ENCODE measurements around the gene KCNH1.
A peak's percentile ranks its signal among the peaks of the same experiment; 100 is the strongest.

KCNH1 gene, protein sequence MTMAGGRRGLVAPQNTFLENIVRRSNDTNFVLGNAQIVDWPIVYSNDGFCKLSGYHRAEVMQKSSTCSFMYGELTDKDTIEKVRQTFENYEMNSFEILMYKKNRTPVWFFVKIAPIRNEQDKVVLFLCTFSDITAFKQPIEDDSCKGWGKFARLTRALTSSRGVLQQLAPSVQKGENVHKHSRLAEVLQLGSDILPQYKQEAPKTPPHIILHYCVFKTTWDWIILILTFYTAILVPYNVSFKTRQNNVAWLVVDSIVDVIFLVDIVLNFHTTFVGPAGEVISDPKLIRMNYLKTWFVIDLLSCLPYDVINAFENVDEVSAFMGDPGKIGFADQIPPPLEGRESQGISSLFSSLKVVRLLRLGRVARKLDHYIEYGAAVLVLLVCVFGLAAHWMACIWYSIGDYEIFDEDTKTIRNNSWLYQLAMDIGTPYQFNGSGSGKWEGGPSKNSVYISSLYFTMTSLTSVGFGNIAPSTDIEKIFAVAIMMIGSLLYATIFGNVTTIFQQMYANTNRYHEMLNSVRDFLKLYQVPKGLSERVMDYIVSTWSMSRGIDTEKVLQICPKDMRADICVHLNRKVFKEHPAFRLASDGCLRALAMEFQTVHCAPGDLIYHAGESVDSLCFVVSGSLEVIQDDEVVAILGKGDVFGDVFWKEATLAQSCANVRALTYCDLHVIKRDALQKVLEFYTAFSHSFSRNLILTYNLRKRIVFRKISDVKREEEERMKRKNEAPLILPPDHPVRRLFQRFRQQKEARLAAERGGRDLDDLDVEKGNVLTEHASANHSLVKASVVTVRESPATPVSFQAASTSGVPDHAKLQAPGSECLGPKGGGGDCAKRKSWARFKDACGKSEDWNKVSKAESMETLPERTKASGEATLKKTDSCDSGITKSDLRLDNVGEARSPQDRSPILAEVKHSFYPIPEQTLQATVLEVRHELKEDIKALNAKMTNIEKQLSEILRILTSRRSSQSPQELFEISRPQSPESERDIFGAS

DNA sequence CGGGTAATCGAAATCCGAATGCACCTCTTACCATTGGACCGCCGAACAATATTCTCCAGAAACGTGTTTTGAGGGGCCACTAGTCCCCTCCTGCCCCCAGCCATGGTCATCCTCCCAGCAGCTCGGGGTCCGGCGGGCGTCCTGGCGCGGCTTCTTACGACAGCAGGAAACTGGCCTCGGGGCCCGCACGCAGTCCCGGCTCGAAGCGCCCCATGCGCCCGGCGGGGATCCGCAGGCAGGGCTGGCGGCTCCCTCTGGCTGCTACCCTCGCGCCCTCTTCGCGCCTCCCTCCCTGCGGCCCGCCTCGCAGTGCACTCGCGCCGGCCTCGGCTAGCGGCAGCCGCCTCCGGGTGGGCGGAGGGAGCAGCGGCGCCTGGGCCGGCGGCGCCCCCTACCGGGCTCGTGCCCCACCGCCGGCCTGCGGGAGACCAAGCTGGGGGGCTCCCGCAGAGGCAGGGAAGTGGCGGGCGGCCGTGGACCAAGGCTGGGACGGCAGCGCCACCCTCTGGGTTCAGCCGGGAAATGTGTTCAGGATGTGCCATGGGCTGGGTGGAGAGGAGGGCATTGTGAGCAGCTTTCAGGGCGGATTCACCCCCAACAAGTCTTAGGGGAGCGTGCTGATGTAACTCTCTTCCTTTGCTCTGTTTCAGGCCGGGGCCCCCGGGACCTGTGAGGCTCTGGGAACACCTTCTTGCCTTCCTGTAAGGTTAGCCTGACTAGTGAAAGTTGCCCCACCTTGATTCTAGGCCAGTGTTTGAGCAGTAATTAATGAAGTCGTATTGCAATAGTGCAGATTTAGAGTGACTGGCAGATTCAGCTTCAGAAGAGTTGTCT, at the start of gene KCNH1:
Gene KCNH1, minus strand, starts transcription at position 313 of the 834 bp plus-strand sequence. Its CDS starts 203 bp downstream, at position 110.
- FAIRE-seq, result peak; percentile 77
- DNase-seq (ENCODE audit: insufficient read length, low spot score), result peak; percentile 62

DNA sequence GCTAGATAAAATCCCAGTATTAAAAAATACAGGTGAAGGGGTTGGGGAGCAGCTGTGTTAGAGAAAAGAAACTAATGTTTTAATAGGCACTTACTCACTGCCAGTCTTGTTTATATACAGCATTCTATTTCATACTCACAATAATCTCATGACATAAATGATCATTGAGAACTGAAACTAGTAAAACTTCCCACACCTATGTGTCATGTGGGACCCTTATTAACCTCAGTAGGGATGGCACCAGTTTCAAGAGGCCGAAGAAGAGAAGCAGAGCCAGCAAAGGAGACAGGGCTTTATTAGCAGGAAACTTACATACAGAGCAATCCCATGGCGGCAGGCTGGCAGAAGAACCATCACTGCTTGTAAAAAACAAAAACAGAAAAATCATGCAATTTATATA, 48.8 kb upstream of the KCNH1 start:
- no peak for FAIRE-seq

DNA sequence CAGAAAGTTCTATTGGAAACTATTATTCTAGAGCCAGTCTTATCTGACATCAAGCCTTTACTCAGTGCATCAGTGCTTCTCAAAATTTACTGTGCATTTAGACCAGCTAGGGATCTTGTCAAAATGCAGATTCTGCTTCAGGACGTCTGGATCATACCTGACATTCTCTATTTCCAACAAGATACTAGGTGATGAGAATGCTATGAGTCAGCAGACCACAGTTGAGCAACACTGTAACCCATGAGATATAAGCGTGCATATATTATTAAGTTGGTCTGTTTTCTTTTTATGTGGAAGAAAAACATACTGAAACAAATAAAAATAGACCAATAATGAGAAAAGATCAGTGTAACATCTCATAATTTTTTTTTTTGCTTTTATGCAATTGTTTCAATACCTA, 40.4 kb upstream of the KCNH1 start:
- DNase-seq (ENCODE audit: insufficient read length, low spot score), result no peak
- FAIRE-seq, result no peak

More for the DNA sequence above, 48.8 kb upstream of the KCNH1 start:
- DNase-seq (ENCODE audit: insufficient read length, low spot score), result no peak

DNA sequence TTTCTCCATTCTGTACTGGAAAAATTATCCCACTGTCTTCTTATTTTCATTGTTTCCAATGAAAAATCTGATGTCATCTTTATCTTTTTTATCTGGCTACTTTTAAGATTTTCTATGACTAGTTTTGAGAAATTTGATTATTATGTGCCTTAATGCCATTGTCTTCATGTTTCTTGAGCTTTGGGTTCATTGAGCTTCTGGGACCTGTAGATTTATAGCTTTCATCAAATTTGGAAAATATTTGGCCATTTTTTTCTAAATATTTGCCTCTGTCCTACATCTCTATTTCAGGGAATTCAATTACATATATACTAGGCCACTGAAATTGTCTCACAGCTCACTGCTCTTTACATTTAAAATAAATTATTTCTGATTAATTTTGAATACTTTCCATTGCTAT, 38.7 kb upstream of the KCNH1 start:
- DNase-seq (ENCODE audit: insufficient read length, low spot score), result no peak
- FAIRE-seq, result no peak

DNA sequence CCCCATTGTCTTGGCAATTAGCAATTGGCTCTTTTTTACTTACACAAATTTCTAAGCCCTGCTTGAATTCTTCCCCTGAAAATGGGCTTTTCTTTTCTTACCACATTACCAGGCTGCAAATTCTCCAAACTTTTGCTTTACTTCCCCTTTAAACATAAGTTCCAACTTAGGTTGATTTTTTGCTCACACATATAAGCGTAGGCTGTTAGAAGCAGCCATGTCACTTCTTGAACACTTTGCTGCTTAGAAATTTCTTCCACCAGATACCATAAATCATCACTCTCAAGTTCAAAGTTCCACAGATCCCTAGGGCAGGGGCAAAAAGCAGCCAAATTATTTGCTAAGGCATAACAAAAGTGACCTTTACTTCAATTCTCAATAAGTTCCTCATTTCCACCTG, 35.4 kb upstream of the KCNH1 start:
- FAIRE-seq, result no peak
- no peak for DNase-seq (ENCODE audit: insufficient read length, low spot score)

DNA sequence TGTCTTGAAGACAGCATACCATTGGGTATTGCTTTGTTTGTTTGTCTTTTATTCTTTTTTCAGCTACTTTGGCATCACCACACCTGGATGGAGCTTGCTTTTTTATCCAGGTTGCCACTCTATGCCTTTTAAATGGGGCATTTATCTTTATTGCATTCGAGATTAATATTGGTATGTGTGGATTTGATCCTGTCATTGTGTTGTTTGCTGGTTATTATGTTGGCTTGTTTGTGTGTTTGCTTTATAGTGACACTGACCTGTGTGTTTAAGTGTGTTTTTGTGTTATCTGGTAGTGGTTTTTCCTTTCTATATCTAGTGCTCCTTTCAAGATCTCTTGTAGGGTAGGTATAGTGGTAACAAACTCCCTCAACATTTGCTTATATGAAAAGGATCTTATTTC, 24.9 kb upstream of the KCNH1 start:
- DNase-seq (ENCODE audit: insufficient read length, low spot score) (no peak), FAIRE-seq (no peak)

DNA sequence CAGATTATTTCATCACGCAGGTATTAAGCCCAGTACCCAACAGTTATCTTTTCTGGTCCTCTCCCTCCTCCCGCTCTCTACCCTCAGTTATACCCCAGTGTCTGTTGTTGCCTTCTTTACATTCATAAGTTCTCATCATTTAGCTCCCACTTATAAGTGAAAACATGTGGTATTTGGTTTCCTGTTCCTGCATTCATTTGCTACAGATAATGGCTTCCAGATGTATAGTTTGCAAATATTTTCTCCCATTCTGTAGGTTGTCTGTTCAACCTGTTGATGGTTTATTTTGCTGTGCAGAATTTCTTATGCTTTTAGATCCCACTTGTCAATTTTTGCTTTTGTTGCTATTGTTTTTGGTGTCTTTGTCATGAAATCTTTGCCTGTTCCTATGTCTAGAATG, 21.1 kb upstream of the KCNH1 start:
- DNase-seq (ENCODE audit: insufficient read length, low spot score), result no peak
- no peak for FAIRE-seq

DNA sequence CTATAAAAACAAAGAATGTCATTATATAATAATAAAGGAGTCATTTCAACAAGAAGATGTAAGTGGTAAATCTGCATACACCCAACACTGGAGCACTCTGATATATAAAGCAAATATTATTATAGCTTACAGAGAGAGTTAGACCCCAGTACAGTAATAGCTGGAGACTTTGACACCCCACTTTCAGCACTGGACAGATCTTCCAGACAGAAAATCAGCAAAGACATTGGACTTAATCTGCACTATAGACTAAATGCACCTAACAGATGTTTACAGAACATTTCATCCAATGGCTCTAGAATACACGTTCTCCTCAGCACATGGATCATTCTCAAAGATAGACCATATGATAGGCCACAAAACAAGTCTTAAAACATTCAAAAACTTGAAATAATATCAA, 20.0 kb upstream of the KCNH1 start:
- DNase-seq (ENCODE audit: insufficient read length, low spot score), result no peak
- no peak for FAIRE-seq

DNA sequence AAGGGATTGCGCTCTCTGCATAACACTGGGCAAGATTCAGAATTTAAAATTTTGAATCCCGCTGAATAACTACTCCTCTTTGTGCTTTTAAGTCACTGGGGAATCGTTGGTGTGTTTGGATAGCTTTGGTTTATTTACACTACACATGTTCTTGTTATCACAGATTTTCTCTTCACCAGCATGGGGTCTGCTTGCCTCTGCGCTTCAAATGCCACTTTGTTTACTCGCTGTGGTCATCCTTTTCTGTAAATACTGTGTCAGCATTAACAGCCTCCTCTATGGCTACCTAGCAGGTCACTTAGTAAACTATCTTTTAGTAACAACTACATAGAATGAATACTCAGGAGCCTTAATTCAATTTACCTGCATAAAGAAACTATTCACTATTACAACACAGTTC, 14.4 kb upstream of the KCNH1 start:
- DNase-seq (ENCODE audit: insufficient read length, low spot score) (no peak), FAIRE-seq (no peak)

DNA sequence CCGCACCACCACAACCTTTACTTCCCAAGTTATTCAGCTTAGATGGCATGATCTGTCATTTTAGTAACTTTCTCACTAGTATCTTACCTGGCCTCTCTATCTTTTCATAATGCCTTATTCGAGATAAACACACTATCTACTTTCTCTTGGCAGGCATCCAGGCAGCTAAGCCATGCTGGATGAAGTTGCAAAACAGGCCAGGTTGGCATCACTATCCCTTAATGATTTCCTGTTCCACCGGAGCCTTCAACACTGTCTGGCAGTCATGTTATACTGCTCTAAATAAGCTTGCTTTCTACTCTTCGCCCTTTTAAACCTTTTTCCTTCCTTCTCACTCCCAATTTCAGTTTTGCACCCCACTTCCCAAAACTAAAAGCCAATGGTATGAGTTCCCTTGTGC, 12.0 kb upstream of the KCNH1 start:
- DNase-seq (ENCODE audit: insufficient read length, low spot score) (no peak), FAIRE-seq (no peak)

DNA sequence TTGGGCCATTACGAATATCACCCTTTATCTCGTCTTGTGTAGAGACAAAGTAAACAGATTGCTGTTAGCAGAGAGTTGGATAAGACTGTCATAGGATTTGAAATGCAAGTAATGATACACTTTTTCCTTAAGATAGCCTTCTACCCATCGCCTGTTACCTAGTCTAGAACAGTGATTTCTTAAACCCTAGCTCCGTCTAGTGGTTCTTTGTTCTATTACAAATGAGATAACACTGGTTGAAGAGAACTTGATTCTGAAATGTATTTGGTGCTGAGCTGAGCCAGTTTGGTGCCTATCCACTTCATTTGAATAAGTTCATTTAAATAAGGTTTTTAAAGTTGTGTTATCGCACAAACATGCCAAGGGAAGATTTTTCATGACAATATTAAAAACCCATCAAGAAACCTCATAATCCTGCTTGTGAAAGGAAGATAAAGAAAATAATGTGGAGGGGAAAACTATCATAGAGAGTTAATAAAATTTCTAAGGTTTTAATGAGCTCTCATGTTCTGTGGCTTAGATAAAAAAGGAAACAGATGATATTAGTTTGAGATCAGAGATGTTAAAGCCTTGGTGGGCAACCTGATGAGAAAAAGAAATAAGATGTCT, 1.5 kb upstream of the KCNH1 start:
- no peak for DNase-seq (ENCODE audit: insufficient read length, low spot score)
- peak; percentile 88 for FAIRE-seq

DNA sequence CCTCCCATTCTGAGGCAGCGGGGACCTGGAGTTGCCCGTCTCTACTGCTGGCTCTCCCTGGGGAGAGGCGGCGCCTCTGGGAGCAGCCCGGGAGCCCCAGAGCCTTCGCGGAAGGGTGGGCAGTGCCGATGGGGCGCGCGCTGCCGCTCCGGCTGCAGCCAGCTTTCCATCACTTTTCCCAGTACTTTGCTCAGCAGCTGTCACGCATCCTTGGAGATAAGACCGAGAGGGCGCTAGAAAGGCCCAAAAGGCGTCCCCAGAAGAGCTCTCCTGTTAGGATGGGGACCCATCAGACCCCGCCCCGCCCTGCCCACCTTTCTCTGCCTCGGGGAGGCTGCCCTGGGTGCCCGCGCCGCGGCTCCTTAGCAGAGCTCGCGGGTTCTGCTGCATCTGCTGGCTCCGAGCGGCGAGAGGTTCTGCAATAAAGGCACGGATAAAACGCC, 534 bp downstream of the KCNH1 start:
- DNase-seq (ENCODE audit: insufficient read length, low spot score) (no peak), FAIRE-seq (no peak)

DNA sequence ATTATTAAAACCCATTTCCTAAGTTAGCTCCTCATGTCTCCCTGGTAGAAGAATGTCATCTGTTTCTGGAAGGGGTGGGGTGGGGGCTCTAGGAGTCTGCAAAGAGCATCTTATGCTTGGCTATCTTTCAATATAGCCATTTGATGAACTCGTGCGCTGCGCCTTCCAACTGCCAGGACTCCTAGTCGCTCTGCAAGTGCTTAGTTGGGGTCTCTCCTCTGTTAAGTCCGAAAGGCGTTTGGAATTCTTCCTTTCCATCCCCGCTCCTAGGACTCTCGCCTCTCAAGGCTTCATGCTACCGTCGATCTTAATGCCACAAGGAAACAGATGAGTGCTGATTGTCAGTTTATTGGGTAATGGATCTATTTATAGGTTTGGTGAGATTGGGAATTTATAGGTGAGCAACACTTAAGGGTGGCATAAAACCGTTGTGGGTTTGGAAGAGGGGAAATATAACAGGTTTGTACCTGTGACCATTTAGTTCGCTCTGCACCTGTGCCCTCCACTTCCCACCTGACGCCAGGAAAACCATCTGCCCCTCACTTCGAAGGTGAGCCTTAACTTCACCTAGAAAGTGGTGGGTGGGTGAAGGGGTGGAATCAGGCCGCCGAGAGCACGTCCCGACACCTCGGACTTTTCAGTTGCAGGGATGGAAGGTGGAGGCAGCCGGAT, 1.1 kb downstream of the KCNH1 start:
- FAIRE-seq, result no peak
- no peak for DNase-seq (ENCODE audit: insufficient read length, low spot score)

DNA sequence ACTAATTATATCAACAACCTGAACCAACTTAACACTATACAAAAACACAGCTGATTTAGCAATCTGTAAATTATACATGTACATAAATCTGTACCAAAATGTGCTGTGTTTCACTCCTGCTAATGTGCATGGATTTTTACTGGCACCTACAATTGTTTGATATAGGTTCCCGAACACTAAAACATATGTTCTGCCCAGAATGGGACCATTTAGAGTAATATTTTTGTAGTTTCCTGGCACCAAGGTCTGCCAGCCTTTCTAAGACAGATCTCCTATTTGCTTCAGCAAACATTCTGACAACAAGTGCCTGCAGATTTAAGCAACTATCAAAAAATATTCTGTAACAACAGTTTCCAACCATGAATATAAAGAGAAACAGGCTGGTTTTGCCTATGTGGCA, 4.2 kb downstream of the KCNH1 start:
- FAIRE-seq, result no peak
- no peak for DNase-seq (ENCODE audit: insufficient read length, low spot score)

DNA sequence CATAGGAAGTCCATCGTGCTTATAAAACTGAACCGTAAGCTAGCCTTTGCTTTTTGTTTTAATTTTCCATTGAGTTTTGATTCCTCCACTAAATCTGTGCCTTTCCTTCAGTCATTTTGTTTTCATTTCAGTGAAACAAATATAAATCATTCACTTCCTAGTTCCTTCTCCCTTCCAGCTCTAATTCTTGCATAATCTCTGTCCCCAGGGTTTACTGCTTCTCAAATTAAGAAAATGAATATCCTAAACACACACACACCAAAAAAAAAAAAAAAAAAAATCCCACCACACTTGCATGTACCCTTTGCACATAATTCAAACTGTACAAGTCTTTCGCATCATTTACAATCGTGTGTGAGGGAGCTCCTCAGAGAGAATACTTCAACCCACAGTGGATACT, 6.8 kb downstream of the KCNH1 start:
- FAIRE-seq, result no peak
- no peak for DNase-seq (ENCODE audit: insufficient read length, low spot score)

DNA sequence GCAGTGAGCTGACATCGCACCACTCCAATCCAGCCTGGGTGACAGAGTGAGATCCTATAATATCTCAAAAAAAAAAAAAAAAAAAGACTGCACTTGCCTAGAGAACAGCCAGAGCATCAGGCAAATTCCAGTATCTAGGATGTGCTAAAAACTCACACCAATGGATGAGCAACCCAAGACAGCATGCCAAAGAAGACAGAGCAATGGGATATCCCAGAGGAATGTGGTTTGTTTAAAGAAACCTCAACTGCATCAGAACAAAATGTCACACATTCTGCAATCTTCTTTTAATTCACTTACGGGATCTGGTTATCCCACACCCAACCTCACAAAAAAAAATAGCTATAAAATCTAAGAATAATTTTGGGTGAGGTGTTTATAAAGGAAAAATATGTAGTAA, 7.3 kb downstream of the KCNH1 start:
- DNase-seq (ENCODE audit: insufficient read length, low spot score), result no peak

DNA sequence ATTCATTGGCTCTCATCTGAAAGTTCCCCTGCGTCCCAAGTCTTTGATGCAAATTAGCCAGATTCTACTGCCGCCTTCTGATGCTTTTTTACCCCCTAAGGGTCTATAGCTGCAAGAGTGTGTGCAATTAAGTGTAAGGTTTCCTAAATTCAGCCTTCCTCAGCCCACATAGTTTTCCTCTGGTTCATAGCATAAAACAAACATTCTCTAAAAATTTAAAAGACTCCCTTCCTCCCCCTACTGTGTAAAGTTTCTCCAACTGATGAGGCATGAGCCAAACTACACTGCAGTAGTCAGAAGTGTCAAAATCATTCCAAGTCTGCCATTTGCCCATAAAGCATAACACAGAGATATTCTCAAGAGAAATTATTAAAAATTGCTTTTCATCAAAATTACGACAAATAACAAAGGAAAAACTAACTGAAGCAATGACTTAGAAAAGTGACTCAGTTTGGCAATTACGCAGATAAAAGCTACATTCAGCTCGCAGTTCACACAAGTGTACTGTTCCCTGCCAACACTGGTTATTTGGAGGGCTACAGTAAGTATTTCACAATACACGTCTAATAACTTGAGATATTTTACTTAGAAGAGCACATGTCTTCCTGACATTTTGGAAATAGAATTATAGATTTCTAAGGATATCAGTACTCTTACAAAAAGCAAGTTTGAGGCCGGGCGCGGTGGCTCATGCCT, 15.4 kb downstream of the KCNH1 start:
- no peak for DNase-seq (ENCODE audit: insufficient read length, low spot score)
- FAIRE-seq, result no peak

More for the DNA sequence above, 7.3 kb downstream of the KCNH1 start:
- no peak for FAIRE-seq

DNA sequence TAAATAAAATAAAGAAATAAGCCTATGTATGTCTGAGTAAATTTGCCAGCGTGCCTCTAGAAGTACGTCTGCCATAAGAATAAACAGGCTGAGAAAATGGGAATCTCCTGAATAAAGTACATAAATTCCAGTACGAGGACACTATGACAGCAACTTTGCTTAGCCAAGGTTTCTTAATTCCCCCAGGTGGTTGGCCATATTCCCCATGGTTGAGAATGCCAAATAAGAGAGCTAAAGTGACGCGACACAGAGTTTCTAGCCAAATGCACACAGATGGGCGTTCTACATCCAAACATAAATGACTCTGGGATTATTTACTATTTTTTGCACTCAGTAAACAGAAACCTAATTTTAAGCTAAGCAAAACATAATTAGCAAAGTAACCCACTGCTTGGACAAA, 19.5 kb downstream of the KCNH1 start:
- FAIRE-seq (no peak), DNase-seq (ENCODE audit: insufficient read length, low spot score) (no peak)

DNA sequence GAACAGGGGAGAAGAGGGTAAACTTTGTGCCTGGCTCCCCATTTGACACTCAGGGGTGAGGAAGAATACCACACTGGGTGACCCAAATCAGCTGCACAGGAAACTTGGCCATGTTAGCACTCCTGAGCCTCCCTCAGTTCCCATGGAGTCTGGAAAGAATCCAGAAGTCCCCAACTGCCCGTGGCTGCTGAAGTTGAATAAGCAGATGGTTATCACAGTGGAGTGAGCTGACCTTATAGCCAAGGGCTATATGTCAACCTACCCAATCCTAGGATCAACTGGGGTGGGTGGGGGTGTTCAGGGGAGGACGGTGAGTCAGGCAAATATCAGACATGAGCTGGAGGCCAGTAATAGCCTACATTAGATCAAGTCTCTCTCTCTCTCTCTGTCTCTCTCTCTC, 20.4 kb downstream of the KCNH1 start:
- no peak for DNase-seq (ENCODE audit: insufficient read length, low spot score)
- FAIRE-seq, result no peak

Data from GM19239 (cell line).